ENCODE results near the gene HSCB. TPM values are rescaled to one million over a fixed set of nuclear protein-coding genes. Genes with fewer than 3 reads are reported as not detected.
A peak's percentile ranks its signal among the peaks of the same experiment; 100 is the strongest.
"Not testable (repeated sequence)": the region's sequence is repeated elsewhere in the genome, so short reads cannot be mapped to it uniquely, and the experiment has no call there.

The HSCB gene
- total RNA-seq, 4 donors from 2014 or later = 10.7 to 30.6 (median 25.6) TPM

- WGBS, 2 donors = 9 to 11% methylated on average over 18 of the region's 18 CpGs
- H3K27me3 ChIP-seq = no peaks in the 10 kb centered on the region
- no peak for DNase-seq
- H3K36me3 ChIP-seq = peaks cover 6 to 24% of the 10 kb centered on the region in 2 donors
- no peak for TF ChIP-seq CTCF (IDR thresholded peaks at IDR 0.05)
- no peak for TF ChIP-seq POLR2A (IDR thresholded peaks at IDR 0.05)
- intact Hi-C loops (cut with DNase I) = no loop called here
- peaks cover 12 to 14% of the 10 kb centered on the region in 2 donors for H3K4me1 ChIP-seq
- no peaks in the 10 kb centered on the region for H3K9me3 ChIP-seq
- no peak overlapping the region for H3K27ac ChIP-seq
- H3K4me3 ChIP-seq (replicated peaks in 1 of 3) = peak overlapping the region in 2 of 3 donors; percentile 27 to 93
Measured at GRCh38 chr22:28741200-28741784, 547 bp upstream of the HSCB start.

DNA sequence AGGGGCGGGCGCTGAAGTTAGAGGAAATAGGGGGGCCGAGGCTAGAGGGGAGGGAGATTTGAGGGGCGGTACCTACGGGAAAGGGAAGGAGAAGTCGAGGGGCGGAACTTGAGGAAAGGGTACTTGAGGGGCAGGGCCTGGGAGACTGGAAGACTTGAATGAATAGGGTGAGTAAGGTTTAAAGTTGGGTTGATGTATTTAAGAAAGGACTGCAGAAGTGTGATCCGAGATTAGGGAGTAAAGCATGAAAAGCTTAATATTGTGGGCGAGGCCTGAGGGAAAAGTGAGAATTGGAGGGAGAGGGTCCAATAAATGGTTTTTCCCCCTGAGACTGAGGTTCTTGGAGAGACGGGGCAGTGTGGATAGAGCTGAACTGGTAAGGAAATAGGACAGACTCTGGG, 723 bp downstream of the HSCB start:
- TF ChIP-seq POLR2A (IDR thresholded peaks at IDR 0.05) (no peak), CTCF (IDR thresholded peaks at IDR 0.05) (no peak)
- no peaks in the 10 kb centered on the region for H3K9me3 ChIP-seq
- H3K27ac ChIP-seq = peak overlapping the region in 2 of 3 donors; percentile 99
- peak overlapping the region in 1 of 3 donors; percentile 16 for H3K4me3 ChIP-seq (replicated peaks in 1 of 3)
- H3K4me1 ChIP-seq = peaks cover 12 to 14% of the 10 kb centered on the region in 2 donors
- 2 to 3% methylated on average over 10 of the region's 10 CpGs for WGBS, 2 donors
- peaks cover 15 to 30% of the 10 kb centered on the region in 2 donors for H3K36me3 ChIP-seq
- intact Hi-C loops (cut with DNase I) = no loop called here
- no peak for DNase-seq
- H3K27me3 ChIP-seq = no peaks in the 10 kb centered on the region

GRCh38 chr22:28743852-28744251, 2.0 kb downstream of the HSCB start:
- no peaks in the 10 kb centered on the region for H3K27me3 ChIP-seq
- H3K4me3 ChIP-seq (replicated peaks in 1 of 3) = no peak overlapping the region
- no peak for DNase-seq
- 94 to 97% methylated on average over 3 of the region's 3 CpGs for WGBS, 2 donors
- H3K9me3 ChIP-seq = no peaks in the 10 kb centered on the region
- peaks cover 12 to 14% of the 10 kb centered on the region in 2 donors for H3K4me1 ChIP-seq
- intact Hi-C loops (cut with DNase I) = no loop called here
- peaks cover 21 to 33% of the 10 kb centered on the region in 2 donors for H3K36me3 ChIP-seq
- H3K27ac ChIP-seq = no peak overlapping the region
- TF ChIP-seq CTCF (IDR thresholded peaks at IDR 0.05) (no peak), POLR2A (IDR thresholded peaks at IDR 0.05) (no peak)

GRCh38 chr22:28750471-28750881, 8.6 kb downstream of the HSCB start:
- H3K36me3 ChIP-seq = peaks cover 15% of the 10 kb centered on the region in 2 donors
- 71 to 74% methylated on average over 6 of the region's 6 CpGs for WGBS, 2 donors
- no peaks in the 10 kb centered on the region for H3K4me1 ChIP-seq
- intact Hi-C loops (cut with DNase I) = no loop called here
- DNase-seq = no peak
- H3K27ac ChIP-seq = peak overlapping the region in 1 of 3 donors; percentile 11
- no peak overlapping the region for H3K4me3 ChIP-seq (replicated peaks in 1 of 3)
- TF ChIP-seq POLR2A (IDR thresholded peaks at IDR 0.05) (no peak), CTCF (IDR thresholded peaks at IDR 0.05) (no peak)
- no peaks in the 10 kb centered on the region for H3K27me3 ChIP-seq
- no peaks in the 10 kb centered on the region for H3K9me3 ChIP-seq

GRCh38 chr22:28754512-28754911, 12.7 kb downstream of the HSCB start:
- H3K36me3 ChIP-seq; intact Hi-C loops (cut with DNase I); H3K4me1 ChIP-seq; H3K27ac ChIP-seq; DNase-seq; H3K9me3 ChIP-seq; H3K4me3 ChIP-seq (replicated peaks in 1 of 3); H3K27me3 ChIP-seq: not testable (repeated sequence)
- WGBS, 2 donors = 91 to 100% methylated on average over 3 of the region's 3 CpGs
